Cardiac septum (tissue), 1 donor: ENCODE results near the gene CDH23. TPM values are rescaled to one million over a fixed set of nuclear protein-coding genes. Genes with fewer than 3 reads are reported as not detected.

Experiments
- DNase-seq: peaks from one replicate; pipeline ENCODE4 v3.0.0-alpha.2; 2020; ENCODE audit warnings: low spot score
- intact Hi-C: fragments of 100-400 bp; cut with DNase I; formaldehyde crosslinking; loops from one replicate; pipeline ENCODE4 v1.14.0; 2022
- total RNA-seq: library from RNA; stranded (reverse); fragmentation: NEBNext Ultra II Directional; extraction: Animal tissue kit (Norgen Biotek cat#: 25700); gene quantifications from one replicate; pipeline ENCODE4 v1.2.1, GENCODE V29; 2021
- donor health status: DM: no; HTN: no; CAD: no.

The CDH23 gene
- total RNA-seq, 1 donor from 2014 or later: 9.3 TPM

- DNase-seq: no peak
- intact Hi-C loops: no loop called here
These were observed 323.6 kb downstream of the CDH23 start for GRCh38 chr10:71720288-71720687.

GRCh38 chr10:71721313-71721712, 324.6 kb downstream of the CDH23 start:
- DNase-seq: no peak
- intact Hi-C loops: no loop called here

GRCh38 chr10:71722849-71723248, 326.1 kb downstream of the CDH23 start:
- DNase-seq: no peak
- intact Hi-C loops: no loop called here

GRCh38 chr10:71723311-71723710, 326.6 kb downstream of the CDH23 start:
- no peak for DNase-seq
- intact Hi-C loops: no loop called here

- intact Hi-C loops: no loop called here
- DNase-seq: no peak
These were observed 327.8 kb downstream of the CDH23 start for GRCh38 chr10:71724539-71724938.

GRCh38 chr10:71725249-71725648, 328.5 kb downstream of the CDH23 start:
- no peak for DNase-seq
- intact Hi-C loops: loop anchor here (5.0 kb wide), 1 partner anchor 47 kb away; the partner anchor contains the start of gene VSIR

- intact Hi-C loops: loop anchor here (5.0 kb wide), 1 partner anchor 46 kb away; the partner anchor contains the start of gene VSIR
- no peak for DNase-seq
These were observed 329.4 kb downstream of the CDH23 start for GRCh38 chr10:71725998-71726579.

- DNase-seq: no peak
- intact Hi-C loops: loop anchor here (5.0 kb wide), 1 partner anchor 46 kb away; the partner anchor contains the start of gene VSIR
These were observed 329.9 kb downstream of the CDH23 start for GRCh38 chr10:71726580-71727104.

GRCh38 chr10:71727105-71727737, 330.5 kb downstream of the CDH23 start:
- intact Hi-C loops: loop anchor here (5.0 kb wide), 1 partner anchor 45 kb away; the partner anchor contains the start of gene VSIR

GRCh38 chr10:71727738-71728737, 331.3 kb downstream of the CDH23 start:
- intact Hi-C loops: loop anchor here (1.0 to 5.0 kb wide), 2 partner anchors 18 to 44 kb away; partner anchors contain the start of gene VSIR
- DNase-seq: peak; percentile 91

More at GRCh38 chr10:71727105-71727737, 330.5 kb downstream of the CDH23 start:
- no peak for DNase-seq

GRCh38 chr10:71729161-71729636, 332.5 kb downstream of the CDH23 start:
- intact Hi-C loops: loop anchor here (5.0 kb wide), 1 partner anchor 43 kb away; the partner anchor contains the start of gene VSIR
- peak; percentile 89 for DNase-seq

GRCh38 chr10:71731791-71732190, 335.1 kb downstream of the CDH23 start:
- intact Hi-C loops: no loop called here
- no peak for DNase-seq

GRCh38 chr10:71734797-71735196, 338.1 kb downstream of the CDH23 start:
- DNase-seq: no peak
- intact Hi-C loops: no loop called here

GRCh38 chr10:71735709-71736569, 339.2 kb downstream of the CDH23 start:
- DNase-seq: no peak

GRCh38 chr10:71736570-71736952, 339.8 kb downstream of the CDH23 start:
- DNase-seq: no peak
- intact Hi-C loops: no loop called here

More at GRCh38 chr10:71735709-71736569, 339.2 kb downstream of the CDH23 start:
- intact Hi-C loops: no loop called here

GRCh38 chr10:71737001-71737833, 340.5 kb downstream of the CDH23 start:
- no peak for DNase-seq
- intact Hi-C loops: no loop called here

- DNase-seq: no peak
- intact Hi-C loops: no loop called here
These were observed 341.1 kb downstream of the CDH23 start for GRCh38 chr10:71737834-71738197.
